ENCODE results near the gene PDE11A. TPM values are rescaled to one million over a fixed set of nuclear protein-coding genes. Genes with fewer than 3 reads are reported as not detected.

Gene PDE11A
- total RNA-seq, 1 donor from 2014 or later: 25.6 TPM

DNA sequence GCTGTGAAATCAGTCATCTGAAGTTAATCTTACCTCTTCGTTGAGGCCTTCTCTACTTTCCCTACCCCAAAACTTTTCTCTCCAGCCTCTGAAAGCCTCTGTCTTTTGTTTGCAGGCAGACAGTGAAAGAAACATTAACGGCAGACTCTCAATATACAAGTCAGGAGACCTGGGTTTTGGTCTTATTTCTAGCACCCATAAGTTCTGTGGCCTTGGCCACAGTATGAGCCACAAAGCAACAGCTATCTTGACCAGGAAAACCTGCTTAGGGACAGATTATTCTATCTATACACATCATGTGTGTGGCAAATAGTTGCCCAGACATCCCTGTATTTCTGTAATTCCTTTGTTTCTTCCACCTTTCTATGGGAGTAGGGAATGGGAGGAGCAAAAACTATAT is 361.7 kb downstream of the PDE11A start:
- no peaks in the 10 kb centered on the region for H3K27me3 Mint-ChIP-seq (ENCODE audit: low read depth)
- peaks cover 23% of the 10 kb centered on the region for H3K4me1 Mint-ChIP-seq
- H3K4me3 Mint-ChIP-seq: no peak overlapping the region
- TF ChIP-seq CTCF (IDR thresholded peaks at IDR 0.05; ENCODE audit: unreplicated experiment): no peak
- H3K27ac Mint-ChIP-seq: peak overlapping the region; percentile 11
- no peaks in the 10 kb centered on the region for H3K36me3 Mint-ChIP-seq
- no peaks in the 10 kb centered on the region for H3K9me3 Mint-ChIP-seq
- no peak for DNase-seq (ENCODE audit: low spot score in 2 of 2, unreplicated experiment in 2 of 2)

- no peaks in the 10 kb centered on the region for H3K9me3 Mint-ChIP-seq
- DNase-seq (ENCODE audit: low spot score in 2 of 2, unreplicated experiment in 2 of 2): no peak
- no peaks in the 10 kb centered on the region for H3K27me3 Mint-ChIP-seq (ENCODE audit: low read depth)
- no peak for TF ChIP-seq CTCF (IDR thresholded peaks at IDR 0.05; ENCODE audit: unreplicated experiment)
- H3K27ac Mint-ChIP-seq: no peak overlapping the region
- peaks cover 24% of the 10 kb centered on the region for H3K4me1 Mint-ChIP-seq
- H3K36me3 Mint-ChIP-seq: no peaks in the 10 kb centered on the region
- no peak overlapping the region for H3K4me3 Mint-ChIP-seq
Observed at GRCh38 chr2:177709986-177710401, 362.6 kb downstream of the PDE11A start.

- H3K4me1 Mint-ChIP-seq: peaks cover 24% of the 10 kb centered on the region
- no peak overlapping the region for H3K27ac Mint-ChIP-seq
- peak in 1 of 2 experiments; percentile 46 for DNase-seq (ENCODE audit: low spot score in 2 of 2, unreplicated experiment in 2 of 2)
- H3K27me3 Mint-ChIP-seq (ENCODE audit: low read depth): no peaks in the 10 kb centered on the region
- peaks cover under 1% of the 10 kb centered on the region for H3K36me3 Mint-ChIP-seq
- no peak for TF ChIP-seq CTCF (IDR thresholded peaks at IDR 0.05; ENCODE audit: unreplicated experiment)
- H3K9me3 Mint-ChIP-seq: no peaks in the 10 kb centered on the region
- H3K4me3 Mint-ChIP-seq: no peak overlapping the region
Observed at GRCh38 chr2:177708660-177709444, 363.7 kb downstream of the PDE11A start.

DNA sequence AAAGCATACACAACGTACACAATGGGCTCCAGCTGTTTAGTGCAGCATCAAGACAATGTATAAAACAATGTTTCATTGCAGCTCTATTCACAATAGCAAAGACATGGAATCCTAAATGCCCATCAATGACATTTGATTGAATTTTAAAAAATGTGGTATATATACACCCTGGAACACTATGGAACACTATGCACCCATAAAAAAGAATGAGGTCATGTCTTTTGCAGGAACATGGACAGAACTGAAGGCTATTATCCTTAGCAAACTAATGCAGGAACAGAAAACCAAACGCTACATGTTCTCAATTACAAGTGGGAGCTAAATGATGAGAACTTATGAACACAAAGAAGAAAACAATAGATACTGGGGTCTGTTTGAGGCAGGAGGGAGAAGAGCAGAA is 364.5 kb downstream of the PDE11A start:
- no peak overlapping the region for H3K4me3 Mint-ChIP-seq
- H3K9me3 Mint-ChIP-seq: no peaks in the 10 kb centered on the region
- H3K4me1 Mint-ChIP-seq: peaks cover 24% of the 10 kb centered on the region
- H3K27me3 Mint-ChIP-seq (ENCODE audit: low read depth): no peaks in the 10 kb centered on the region
- no peak for TF ChIP-seq CTCF (IDR thresholded peaks at IDR 0.05; ENCODE audit: unreplicated experiment)
- H3K36me3 Mint-ChIP-seq: peaks cover 2% of the 10 kb centered on the region
- H3K27ac Mint-ChIP-seq: no peak overlapping the region
- DNase-seq (ENCODE audit: low spot score in 2 of 2, unreplicated experiment in 2 of 2): no peak

DNA sequence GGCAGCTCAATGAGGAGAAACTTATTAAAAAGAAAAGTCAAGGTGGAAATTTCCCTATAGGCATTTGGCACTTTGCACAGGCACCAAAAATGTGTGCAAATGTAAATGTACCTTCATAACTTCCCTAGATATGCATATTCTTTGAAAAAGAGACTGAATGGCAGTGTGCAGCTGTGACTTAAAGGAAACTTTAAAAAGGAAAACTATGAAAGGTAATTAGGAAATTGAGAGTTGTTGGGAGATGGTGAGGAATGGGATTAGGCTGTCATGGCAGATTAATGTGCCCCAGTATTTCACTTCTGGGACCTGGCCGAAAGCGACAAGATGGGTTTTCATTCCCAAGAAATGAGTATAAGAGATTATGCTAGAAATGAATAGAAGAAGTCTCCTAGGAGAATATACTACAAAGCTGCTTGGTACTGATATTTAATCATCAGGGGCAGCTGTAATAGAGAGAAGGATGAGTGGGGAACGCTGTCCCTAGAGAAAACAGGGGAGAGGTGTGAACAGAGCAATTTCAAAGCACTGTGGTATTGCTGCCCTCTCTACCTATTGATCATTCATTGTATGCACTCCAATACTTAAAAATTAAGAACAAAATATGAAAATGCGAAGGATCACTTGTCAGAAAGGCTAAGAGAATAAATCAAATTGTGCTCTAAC is 366.9 kb downstream of the PDE11A start:
- peaks cover 6% of the 10 kb centered on the region for H3K36me3 Mint-ChIP-seq
- no peak for DNase-seq (ENCODE audit: low spot score in 2 of 2, unreplicated experiment in 2 of 2)
- H3K4me1 Mint-ChIP-seq: peaks cover 6% of the 10 kb centered on the region
- no peaks in the 10 kb centered on the region for H3K9me3 Mint-ChIP-seq
- no peak overlapping the region for H3K4me3 Mint-ChIP-seq
- H3K27ac Mint-ChIP-seq: peak overlapping the region; percentile 11
- H3K27me3 Mint-ChIP-seq (ENCODE audit: low read depth): no peaks in the 10 kb centered on the region
- no peak for TF ChIP-seq CTCF (IDR thresholded peaks at IDR 0.05; ENCODE audit: unreplicated experiment)
